Testis (tissue), 3 donors: ENCODE measurements around the gene DBF4B. TPM values are rescaled to one million over a fixed set of nuclear protein-coding genes. Genes with fewer than 3 reads are reported as not detected.
A peak's percentile ranks its signal among the peaks of the same experiment; 100 is the strongest.

Experiments
- DNase-seq: peaks from one replicate; pipeline ENCODE4 v3.0.0-alpha.2; 2019
- H3K27ac ChIP-seq, 2 donors: fragments of 200-600 bp; sonication (generic); one replicate each; pipeline ENCODE4 v1.5.1; 2019
- H3K27me3 ChIP-seq: fragments of 200-600 bp; sonication (generic); one replicate; pipeline ENCODE4 v1.5.1; 2019
- H3K36me3 ChIP-seq: fragments of 200-600 bp; sonication (generic); one replicate; pipeline ENCODE4 v1.5.1; 2017; ENCODE audit warnings: low read depth; ENCODE audit errors: missing control alignments
- H3K4me1 ChIP-seq: fragments of 200-600 bp; sonication (generic); one replicate; pipeline ENCODE4 v1.5.1; 2019
- H3K4me3 ChIP-seq, 2 donors: fragments of 200-600 bp; sonication (generic); one replicate each; pipeline ENCODE4 v1.5.1; 2017 to 2019
- H3K9me3 ChIP-seq: fragments of 200-600 bp; sonication (generic); one replicate; pipeline ENCODE4 v1.5.1; 2017
- CTCF ChIP-seq, 3 experiments: fragments of 450-650 bp in 2 of 3; fragments of 200-600 bp in 1 of 3; sonication (generic) in 1 of 3; IDR thresholded peaks; one replicate each; pipeline ENCODE4 v1.5.1; 2016 to 2019; ENCODE audit warnings: antibody characterized with exemption in 3 of 3, mild to moderate bottlenecking in 2 of 3, moderate library complexity in 1 of 3
- POLR2A ChIP-seq: fragments of 450-650 bp; IDR thresholded peaks from one replicate; pipeline ENCODE4 v1.6.1; 2017; ENCODE audit warnings: antibody characterized with exemption, mild to moderate bottlenecking, moderate library complexity
- WGBS, 2 donors: methylation state at CpG; one replicate each; pipeline ENCODE4 v1.1.5; 2018; 5-methylcytosine and 5-hydroxymethylcytosine counted together
- intact Hi-C: fragments of 100-400 bp; cut with DNase I; formaldehyde crosslinking; loops from one replicate; pipeline ENCODE4 v1.15.1; 2023; ENCODE audit warnings: low total_unique reads
- polyA plus RNA-seq: library from polyadenylated mRNA; stranded (reverse); fragments of 350-450 nt; fragmentation: Illumina TruSeq; extraction: RNeasy Lipid Tissue Mini Kit (QIAGEN cat#74804); gene quantifications from one replicate; pipeline ENCODE4 v1.2.3, GENCODE V29; 2014; ENCODE audit warnings: low read depth, low replicate concordance; ENCODE audit not compliant: insufficient read depth
- total RNA-seq, 2 donors: library from RNA; depleted of rRNA; stranded (reverse); fragments of >200 nt; gene quantifications; one replicate each; pipeline ENCODE4 v1.2.3, GENCODE V29; 2016

DBF4B gene
- total and polyA plus RNA-seq, 3 donors from 2014 or later: 47.3 to 55.1 (median 50.2) TPM

GRCh38 chr17:44780845-44781480 lies 72.5 kb downstream of the DBF4B start:
- no peaks in the 10 kb centered on the region for H3K36me3 ChIP-seq
- H3K4me1 ChIP-seq: peaks cover 16% of the 10 kb centered on the region
- H3K27ac ChIP-seq: no peak overlapping the region
- no peaks in the 10 kb centered on the region for H3K9me3 ChIP-seq
- intact Hi-C loops: no loop called here
- TF ChIP-seq POLR2A: no peak
- no peak for TF ChIP-seq CTCF (IDR thresholded peaks at IDR 0.05)
- no peak for DNase-seq
- H3K4me3 ChIP-seq: no peak overlapping the region
- no peaks in the 10 kb centered on the region for H3K27me3 ChIP-seq
- 86 to 92% methylated on average over 4 to 14 of the region's 14 CpGs for WGBS, 2 donors

- no peak overlapping the region for H3K4me3 ChIP-seq
- no peaks in the 10 kb centered on the region for H3K27me3 ChIP-seq
- peak overlapping the region; percentile 55 to 73 for H3K27ac ChIP-seq
- TF ChIP-seq CTCF (IDR thresholded peaks at IDR 0.05) (no peak), POLR2A (no peak)
- WGBS, 2 donors: 49 to 63% methylated on average over 11 to 17 of the region's 17 CpGs
- H3K4me1 ChIP-seq: peaks cover 16% of the 10 kb centered on the region
- no peaks in the 10 kb centered on the region for H3K36me3 ChIP-seq
- no peaks in the 10 kb centered on the region for H3K9me3 ChIP-seq
- intact Hi-C loops: no loop called here
- peak; percentile 46 for DNase-seq
Observed at GRCh38 chr17:44781551-44782325, 73.3 kb downstream of the DBF4B start.

GRCh38 chr17:44782326-44782850 lies 73.9 kb downstream of the DBF4B start:
- Histone ChIP-seq H3K27me3 (no peaks in the 10 kb centered on the region), H3K4me3 (no peak overlapping the region), H3K36me3 (no peaks in the 10 kb centered on the region), H3K4me1 (peaks cover 16% of the 10 kb centered on the region), H3K9me3 (no peaks in the 10 kb centered on the region), H3K27ac (peak overlapping the region; percentile 55 to 73)
- 40 to 57% methylated on average over 11 of the region's 11 CpGs for WGBS, 2 donors
- no peak for TF ChIP-seq POLR2A
- TF ChIP-seq CTCF (IDR thresholded peaks at IDR 0.05): no peak
- no peak for DNase-seq
- intact Hi-C loops: no loop called here

- no peak overlapping the region for H3K4me3 ChIP-seq
- H3K27me3 ChIP-seq: no peaks in the 10 kb centered on the region
- DNase-seq: no peak
- no peaks in the 10 kb centered on the region for H3K9me3 ChIP-seq
- no peak overlapping the region for H3K27ac ChIP-seq
- TF ChIP-seq POLR2A (no peak), CTCF (IDR thresholded peaks at IDR 0.05) (no peak)
- 87 to 93% methylated on average over 6 to 7 of the region's 7 CpGs for WGBS, 2 donors
- no peaks in the 10 kb centered on the region for H3K36me3 ChIP-seq
- H3K4me1 ChIP-seq: peaks cover 10% of the 10 kb centered on the region
- intact Hi-C loops: no loop called here
Observed at GRCh38 chr17:44785921-44786320, 77.5 kb downstream of the DBF4B start.
